GM21447 (cell line): ENCODE results near the gene C16orf86.
"Not testable (repeated sequence)": the region's sequence is repeated elsewhere in the genome, so short reads cannot be mapped to it uniquely, and the experiment has no call there.

Experiments used
- ATAC-seq: cut with Tn5 transposase; IDR thresholded peaks from one replicate; pipeline ENCODE4 v1.9.1; 2021; ENCODE audit not compliant: unreplicated experiment

Gene C16orf86

DNA sequence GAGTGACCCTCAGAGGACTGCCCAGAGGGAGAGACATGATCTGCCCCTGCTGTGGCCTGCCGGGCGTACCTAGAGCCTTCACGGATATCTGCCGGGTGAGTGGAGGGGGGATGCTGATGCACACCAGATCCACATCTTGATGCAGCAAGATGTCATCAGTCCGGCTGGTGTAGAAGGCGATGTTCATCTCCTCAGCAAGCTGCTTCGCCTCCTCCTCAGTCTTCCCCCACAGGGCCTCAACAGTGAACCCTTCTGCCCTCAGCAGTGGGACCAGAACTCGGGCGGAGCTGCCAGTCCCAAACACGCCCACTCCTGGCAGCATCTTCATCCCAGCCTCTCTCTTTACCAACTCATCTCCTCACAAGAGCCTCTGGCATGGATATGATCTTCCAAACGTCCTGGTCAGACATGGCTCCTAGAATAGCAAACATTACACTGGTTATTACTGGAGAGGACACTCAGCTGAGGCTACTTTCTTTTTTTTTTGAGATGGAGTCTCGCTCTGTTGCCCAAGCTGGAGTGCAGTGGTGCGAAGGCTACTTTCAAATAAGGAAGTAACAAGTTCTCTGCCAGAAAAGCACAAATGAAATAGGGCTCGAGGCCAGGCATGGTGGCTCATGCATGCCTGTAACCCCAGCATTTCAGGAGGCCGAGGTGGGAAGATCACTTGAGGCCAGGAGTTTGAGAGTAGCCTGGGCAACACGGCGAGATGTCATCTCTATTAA lies 18.9 kb downstream of the C16orf86 start:
- peak; percentile 61 for ATAC-seq

DNA sequence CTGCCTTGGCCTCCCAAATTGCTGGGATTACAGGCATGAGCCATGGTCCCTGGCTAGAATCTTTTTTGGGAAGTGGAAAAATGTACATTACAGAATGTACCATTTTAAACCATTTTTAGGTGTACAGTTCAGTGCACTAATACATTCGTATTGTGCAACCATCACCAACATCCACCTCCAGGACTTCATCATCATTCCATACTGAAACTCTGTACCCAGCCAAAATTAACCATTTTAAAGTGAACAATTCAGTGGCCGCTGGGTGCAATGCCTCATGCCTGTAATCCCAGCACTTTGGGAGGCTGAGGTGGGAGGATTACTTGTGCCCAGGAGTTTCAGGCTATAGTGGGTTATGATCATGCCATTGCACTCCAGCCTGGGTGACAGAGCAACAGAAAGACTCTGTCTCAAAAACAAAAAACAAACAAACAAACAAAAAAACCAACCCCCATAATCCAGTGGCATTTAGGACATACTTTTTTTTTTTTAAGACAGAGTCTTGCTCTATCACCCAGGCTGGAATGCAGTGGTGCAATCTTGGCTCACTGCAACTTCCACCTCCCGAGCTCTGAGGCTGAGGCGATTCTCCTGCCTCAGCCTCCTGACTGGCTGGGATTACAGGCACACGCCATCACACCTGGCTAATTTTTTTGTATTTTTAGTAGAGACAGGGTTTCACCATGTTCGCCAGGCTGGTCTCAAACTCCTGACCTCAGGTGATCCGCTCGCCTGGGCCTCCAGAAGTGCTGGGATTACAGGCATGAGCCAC lies 27.1 kb downstream of the C16orf86 start:
- not testable (repeated sequence) for ATAC-seq

DNA sequence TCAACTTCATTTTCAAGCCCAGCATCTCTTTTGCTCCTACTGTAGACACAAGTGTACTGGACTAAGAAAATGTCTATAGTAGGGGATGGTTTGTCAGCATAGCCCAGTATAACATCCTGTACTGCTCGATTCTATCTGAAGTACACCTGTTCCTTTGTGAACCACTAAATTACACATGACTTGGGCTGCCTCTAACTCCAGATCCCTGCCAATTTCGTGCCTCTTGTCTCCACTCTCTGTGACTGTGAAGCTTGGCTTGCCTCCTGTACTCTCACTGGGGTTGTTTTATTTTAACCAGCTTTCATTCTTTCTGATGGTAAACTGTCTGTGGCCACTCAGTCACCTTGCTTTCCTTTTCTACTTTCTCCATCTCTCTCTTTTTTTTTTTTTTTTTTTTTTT lies 28.0 kb downstream of the C16orf86 start:
- ATAC-seq, result no peak

DNA sequence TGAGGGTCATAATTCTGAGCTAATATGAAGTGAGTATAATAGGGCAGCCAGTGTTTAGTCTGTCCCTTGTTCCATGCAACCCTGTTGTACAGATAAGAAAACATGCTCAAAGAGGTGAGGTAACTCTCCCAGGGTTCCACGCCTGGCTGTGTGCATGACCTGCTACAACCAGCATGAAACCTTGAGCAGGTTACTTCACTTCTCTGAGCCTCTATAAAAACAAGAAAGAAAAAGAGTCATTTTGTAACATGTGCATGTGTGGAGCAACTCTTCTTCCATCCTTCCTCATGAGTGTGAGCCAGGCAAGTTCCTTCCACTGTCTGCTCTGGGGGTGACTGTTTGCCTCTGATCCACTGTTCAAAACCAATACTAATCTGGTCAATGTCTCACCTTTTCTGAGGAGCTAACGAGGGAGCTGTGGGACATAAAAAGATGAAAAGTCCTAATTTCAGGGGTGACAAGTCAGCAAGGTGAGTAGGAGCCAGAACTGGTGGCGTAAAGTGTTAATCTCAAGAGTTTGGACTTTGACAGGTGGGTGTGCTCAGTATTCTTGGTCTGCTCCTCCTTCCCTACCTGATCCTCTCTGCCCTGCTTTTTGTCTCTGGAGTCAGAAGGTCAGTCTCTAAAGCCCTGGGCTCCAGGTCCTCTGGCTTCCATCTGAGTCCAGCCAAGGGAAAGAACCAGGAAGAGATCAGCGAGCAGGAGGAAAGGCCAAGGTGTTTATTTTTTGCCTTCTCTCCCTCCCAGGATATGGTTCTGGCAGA lies 31.0 kb downstream of the C16orf86 start:
- ATAC-seq, result no peak

DNA sequence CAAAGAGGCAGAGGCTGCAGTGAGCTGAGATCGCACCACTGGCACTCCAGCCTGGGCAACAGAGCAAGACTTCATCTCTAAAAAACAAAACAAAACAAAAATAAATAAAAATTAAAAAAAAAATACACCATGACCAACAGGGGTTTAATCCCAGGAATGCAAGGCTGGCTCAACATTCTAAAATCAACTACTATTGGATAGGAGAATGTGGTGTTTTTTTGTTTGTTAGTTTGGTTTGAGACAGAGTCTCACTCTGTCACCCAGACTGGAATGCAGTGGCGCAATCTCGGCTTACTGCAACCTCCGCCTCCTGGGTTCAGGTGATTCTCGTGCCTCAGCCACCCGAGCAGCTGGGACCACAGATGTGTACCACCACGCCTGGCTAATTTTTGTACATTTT lies 32.7 kb downstream of the C16orf86 start:
- no peak for ATAC-seq

DNA sequence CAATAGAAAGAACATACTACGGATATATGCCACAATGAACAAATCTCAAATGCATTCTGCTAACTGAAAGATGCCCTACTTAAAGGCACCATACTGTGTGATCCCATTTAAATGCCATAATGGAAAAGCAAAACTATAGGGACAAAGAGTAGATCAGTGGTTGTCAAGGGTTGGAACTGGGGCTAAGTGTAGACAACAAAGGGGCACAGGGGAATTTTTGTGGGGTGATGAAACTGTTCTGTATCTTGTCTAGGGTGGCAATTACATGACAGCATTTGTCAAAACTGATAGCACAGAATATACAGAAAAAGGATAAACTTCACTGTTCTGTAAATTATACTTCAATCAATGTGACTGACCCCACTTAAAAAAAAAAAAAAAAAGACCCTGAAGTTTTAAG lies 34.8 kb downstream of the C16orf86 start:
- ATAC-seq, result no peak

DNA sequence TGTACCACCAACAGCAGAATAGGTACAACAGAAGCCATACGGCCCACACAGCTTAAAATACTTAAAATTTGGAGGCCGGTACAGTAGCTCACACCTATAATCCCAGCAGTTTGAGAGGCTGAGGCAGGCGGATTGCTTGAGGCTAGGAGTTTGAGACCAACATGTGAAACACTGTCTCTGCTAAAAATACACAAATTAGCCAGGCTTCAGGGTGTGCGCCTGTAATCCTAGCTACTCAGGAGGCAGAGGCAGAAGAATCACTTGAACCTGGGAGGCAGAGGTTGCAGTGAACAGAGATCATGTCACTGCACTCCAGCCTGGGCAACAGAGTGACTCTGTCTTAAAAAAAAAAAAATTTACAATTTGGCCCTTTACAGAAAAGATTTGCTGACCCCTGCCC lies 35.5 kb downstream of the C16orf86 start:
- ATAC-seq, result no peak

DNA sequence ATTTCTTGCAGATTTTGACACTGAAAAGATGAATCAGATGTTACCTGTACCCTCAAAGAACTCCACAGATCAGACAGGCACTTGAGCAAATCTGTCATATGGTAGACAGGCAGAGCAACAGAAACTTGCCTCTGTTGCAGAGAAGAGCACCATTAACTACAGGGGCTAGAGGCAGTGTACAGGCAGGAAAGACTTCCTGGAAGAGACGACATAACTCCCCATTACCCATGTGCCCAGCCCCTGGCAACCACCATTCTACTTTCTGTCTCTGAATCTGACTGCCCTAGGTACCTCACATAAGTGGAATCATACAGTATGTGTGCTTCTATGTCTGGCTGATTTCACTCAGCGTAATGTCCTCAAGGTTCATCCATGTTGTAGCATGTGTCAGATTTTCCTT lies 37.0 kb downstream of the C16orf86 start:
- no peak for ATAC-seq

DNA sequence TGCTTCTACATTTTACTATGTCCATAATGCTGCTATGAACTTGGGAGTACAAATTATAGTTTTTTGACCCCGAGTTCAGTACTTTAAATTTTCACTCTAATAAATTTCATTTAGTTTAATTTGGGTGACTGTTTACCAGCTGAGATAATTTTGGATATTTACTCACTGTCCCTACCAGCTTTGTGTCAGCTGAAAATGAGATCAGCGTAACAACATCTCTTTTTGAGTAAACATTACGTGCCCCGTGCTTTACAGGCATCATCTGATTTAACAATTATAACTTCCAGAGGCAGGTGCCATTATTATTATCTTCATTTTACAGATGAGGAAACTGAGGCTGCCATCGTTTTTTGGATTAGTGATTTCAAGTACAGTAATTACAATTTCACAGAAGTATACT lies 37.5 kb downstream of the C16orf86 start:
- ATAC-seq, result no peak

DNA sequence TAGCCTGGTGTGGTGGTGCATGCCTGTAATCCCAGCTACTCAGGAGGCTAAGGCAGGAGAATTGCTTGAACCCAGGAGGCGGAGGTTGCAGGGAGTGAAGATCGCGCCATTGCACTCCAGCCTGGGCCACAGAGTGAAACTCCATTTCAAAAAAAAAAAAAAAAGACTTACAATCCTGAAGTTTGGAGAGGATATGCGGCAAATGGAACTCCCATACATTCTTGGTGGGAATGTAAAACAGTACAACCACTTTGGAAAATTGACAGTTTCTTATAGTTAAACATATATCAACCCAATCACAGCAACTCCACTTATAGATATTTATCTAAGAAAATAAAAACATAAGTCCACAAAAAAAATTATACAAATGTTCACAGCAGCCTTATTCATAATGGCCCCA lies 40.6 kb downstream of the C16orf86 start:
- no peak for ATAC-seq

DNA sequence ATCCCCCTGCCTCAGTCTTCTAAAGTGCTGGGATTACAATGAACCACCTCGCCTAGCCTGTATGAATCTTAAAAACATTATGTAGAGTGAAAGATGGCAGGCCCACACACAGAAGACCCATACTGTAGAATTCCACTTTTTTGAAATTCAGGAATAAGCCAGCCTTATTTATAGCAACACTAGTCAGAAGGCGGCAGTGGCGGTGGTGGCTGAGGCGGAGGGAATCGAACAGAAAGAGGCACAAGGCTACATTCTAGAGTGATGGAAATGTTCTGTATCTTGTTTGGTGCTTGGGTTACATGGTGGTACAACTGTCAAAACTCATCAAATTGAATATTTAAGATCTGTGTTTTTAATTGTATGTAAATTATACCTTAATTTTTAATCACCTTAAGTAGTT lies 41.2 kb downstream of the C16orf86 start:
- ATAC-seq, result no peak

DNA sequence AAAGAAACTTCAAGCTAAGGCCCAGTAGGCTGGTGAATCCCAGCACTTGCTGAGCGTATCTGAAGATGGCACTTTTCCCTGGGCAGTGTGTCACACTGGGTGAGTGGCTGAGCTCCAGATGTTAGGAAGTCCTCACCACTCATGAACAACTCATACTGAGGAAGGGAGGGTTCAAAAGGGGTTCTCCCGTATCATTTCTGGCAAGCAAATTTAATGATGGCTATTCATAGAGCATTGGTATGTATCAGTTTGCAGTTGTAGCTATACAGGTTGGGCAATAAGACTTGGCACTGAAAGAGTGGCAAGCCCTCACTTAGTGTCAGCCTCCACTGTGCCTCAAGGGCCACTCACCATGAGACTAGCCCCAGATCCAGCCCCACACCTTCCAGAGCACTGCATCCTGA lies 41.8 kb downstream of the C16orf86 start:
- no peak for ATAC-seq

DNA sequence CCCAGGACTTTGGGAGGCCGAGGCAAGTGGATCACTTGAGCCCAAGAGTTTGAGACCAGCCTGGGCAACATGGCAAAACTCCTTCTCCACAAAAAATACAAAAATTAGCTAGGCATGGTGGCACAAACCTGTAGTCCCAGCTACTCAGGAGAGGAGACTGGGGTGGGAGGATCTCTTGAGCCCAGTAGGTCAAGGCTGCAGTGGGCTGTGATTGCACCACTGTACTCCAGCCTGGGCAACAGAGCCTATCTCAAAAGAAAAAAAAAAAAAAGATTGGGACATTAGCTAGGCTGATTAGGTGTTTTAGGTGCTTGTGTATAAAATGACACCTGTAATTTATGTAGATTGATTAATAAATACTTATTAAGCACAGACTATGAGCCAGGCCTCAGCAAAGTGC lies 42.4 kb downstream of the C16orf86 start:
- ATAC-seq, result no peak

DNA sequence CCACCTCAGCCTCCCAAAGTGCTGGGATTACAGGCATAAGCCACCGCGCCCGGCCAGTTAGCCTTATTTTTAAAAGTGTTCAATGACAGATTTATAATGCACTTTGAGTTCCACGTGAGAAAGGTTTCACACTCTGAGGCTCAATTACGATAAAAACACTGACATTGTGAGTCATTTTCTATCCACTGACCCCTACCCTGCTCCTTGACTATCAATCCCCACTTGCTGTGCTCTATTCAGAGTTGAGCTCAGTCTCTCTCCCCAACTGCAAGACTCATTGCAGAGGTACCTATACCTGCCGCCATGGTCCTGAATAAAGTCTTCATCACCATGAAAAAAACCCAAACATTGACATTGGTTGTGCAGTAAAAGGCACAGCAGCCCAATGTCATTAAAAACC lies 44.0 kb downstream of the C16orf86 start:
- no peak for ATAC-seq

DNA sequence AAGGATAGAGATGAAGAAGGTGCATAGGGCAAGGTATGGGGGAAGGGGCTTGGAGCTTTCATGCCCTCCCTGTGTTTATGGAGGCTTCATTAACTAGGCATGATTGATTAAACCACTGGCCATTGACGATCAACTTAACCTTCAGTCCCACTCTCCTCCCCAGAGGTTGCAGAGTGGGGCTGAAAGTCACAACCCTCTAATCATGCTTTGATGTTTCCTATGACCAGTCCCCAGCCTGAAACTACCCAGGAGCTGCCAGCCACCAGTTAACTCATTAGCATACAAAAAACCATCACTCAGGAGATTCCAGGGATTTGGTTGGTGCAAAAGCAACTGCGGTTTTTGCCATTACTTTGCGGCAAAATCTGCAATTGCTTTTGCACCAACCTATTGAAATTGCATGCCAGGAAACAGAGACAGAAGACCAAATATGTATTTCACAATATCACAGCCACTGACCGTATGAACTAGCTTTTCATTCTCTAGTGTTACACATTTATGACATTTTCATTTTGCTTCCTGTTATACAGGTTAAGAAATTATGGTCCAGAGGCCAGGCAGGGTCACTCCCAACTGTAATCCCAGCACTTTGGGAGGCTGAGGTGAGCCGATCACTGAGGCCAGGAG lies 47.1 kb downstream of the C16orf86 start:
- no peak for ATAC-seq

DNA sequence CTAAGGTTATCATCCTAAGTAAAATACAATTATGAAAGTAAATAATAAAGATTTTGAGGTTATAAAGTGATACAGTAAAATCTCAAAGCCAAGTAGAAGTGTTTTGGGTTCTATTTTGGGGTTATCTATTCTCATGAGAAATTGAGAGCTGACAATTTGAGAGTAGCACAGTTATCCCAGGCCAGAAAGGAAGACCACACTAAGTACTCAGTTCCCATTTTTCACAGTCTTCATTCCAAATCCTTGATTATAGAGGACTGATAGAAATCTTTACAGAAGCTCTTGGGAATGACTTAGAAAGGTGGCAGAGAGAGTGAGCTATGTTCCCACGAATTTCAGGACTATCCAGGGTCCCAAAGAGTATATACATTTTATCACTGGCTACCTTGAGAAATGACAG lies 47.9 kb downstream of the C16orf86 start:
- ATAC-seq, result no peak

DNA sequence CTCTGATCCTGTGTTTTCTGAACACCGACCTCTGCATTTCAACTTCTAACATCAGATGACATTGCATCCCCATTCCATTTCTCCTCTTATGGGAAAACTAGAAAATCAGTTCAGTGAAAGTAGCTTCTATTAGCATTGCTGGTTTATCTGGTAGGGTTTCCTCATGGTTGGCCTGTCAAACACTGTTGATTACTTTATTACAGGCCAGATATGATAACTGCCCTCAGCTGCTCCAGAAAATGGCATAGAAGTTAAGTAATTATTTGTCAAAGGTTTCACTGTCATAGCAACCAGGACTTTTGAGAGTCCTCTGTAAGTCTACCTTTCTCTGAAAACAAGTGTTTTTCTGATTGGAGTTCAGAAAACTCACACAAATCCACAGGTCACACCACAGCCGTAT lies 49.5 kb downstream of the C16orf86 start:
- ATAC-seq, result no peak
